SIG-M5 treated with dmso at 0.1 percent for 504 hours (cell line): ENCODE results near the gene MAFG.
"Not testable (repeated sequence)": the region's sequence is repeated elsewhere in the genome, so short reads cannot be mapped to it uniquely, and the experiment has no call there.

Source experiments
- DNase-seq: peaks from one replicate; lab custom pipeline; 2025; ENCODE audit not compliant: unreplicated experiment; lab: John Stamatoyannopoulos, UW

MAFG gene

GRCh38 chr17:81958633-81959342 lies 31.3 kb upstream of the MAFG start:
- no peak for DNase-seq

DNA sequence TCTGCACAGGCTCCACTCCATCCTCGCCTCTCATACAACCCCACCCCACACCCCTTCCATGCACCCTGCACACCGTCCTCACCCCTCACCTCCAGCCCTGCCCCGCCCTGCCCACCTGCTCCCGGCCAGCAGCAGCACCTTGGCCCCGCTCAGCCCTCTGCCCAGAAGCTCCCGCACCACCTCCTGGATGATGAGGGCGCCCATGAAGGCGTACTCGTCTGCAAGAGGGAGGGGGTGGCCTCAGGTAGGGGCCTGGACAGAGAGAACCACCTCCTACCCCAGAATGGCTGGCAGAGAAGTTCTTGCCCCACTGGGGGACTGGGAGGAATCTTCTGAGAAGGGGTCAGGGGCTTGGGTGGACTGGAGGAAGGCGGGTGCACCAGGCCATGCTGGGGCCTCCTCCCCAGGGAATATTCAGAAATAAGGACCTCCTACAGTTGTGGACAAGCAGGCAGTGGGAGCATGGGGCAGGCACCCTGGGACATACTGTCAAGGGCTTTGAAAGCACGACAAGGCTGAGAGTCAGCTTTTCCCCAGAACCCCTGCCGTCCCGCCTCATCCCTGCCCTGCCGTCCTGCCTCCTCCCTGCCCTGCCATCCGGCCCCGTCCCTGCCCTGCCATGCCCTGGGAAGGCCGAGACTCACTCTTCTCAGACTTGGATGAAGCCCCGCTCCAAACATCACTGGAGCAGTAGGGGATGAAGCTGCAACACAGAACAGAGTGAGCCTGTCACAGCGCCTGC lies 30.3 kb upstream of the MAFG start:
- DNase-seq = no peak

- no peak for DNase-seq
Measured at GRCh38 chr17:81956607-81957589, 29.4 kb upstream of the MAFG start.

DNA sequence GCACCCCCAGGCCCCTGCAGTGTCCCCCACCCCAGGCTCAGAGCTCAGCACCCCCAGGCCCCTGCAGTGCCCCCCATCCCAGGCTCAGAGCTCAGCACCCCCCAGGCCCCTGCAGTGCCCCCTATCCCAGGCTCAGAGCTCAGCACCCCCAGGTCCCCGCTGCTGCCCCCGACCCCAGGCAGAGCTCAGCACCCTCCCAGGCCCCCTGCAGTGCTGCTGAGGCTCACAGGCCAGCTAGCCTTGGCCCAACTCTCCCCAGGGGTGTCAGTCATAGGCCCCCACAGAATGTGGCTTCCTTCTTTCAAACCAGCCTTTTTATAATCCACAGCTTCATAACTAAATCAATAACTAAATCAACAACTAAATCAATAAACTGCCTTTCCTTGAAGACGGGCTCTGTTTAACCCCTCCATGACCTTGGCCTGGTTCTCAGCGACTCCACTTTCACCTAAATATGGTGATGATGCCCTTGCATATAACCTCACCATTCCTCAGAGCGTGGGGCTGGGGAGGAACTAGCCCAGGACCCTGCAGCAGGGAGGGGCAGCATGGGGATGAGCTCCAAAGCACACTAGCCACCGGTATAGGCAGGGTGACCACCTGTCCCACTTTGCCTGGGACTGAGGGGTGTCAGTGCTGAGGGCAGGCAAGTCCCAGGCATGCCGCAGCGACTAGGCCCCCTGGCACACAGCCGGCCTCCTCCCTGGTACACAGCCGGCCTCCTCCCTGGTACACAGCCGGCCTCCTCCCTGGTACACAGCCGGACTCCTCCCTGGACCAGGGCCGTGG lies 28.4 kb upstream of the MAFG start:
- DNase-seq = no peak

DNA sequence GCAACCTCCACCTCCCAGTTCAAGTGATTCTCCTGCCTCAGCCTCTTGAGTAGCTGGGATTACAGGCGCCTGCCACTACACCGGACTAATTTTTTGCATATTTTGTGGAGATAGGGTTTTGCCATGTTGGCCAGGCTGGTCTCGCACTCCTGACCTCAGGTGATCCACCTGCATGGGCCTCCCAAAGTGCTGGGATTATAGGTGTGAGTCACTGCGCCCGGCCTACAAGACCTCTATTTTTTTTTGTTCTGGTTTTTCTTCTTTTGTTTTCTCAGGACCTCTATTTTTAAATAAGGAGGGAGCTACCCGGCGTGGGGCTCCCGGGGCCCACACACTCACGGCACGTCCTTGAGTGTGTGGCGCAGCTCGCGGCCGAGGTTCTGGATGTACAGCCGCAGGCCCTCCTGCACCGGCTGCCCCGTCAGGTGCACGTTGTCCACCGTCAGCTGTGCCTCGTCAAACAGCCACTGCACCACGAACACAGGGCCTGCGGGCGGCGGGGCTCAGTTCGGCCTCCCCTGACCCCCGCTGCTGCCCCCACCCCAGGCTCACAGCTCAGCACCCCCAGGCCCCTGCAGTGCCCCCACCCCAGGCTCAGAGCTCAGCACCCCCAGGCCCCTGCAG lies 27.6 kb upstream of the MAFG start:
- DNase-seq = no peak

GRCh38 chr17:81954131-81955057 lies 26.9 kb upstream of the MAFG start:
- DNase-seq = no peak

DNA sequence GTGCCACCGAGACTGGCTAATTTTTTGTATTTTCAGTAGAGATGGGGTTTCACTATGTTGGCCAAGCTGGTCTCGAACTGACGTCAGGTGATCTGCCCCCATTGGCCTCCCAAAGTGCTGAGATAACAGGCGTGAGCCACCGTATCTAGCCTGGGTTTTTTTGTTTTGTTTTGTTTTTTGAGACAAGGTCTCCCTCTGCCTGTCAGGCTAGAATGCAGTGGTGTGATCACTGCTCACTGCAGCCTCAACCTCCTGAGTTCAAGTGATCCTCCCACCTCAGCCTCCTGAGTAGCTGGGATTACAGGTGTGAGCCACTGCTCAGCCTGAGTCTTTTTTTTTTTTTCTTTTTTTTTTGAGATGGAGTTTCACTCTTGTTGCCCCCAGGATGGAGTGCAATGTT lies 25.9 kb upstream of the MAFG start:
- DNase-seq = not testable (repeated sequence)

- no peak for DNase-seq
Measured at GRCh38 chr17:81952792-81953228, 25.3 kb upstream of the MAFG start.

- no peak for DNase-seq
Measured at GRCh38 chr17:81951785-81952684, 24.5 kb upstream of the MAFG start.

DNA sequence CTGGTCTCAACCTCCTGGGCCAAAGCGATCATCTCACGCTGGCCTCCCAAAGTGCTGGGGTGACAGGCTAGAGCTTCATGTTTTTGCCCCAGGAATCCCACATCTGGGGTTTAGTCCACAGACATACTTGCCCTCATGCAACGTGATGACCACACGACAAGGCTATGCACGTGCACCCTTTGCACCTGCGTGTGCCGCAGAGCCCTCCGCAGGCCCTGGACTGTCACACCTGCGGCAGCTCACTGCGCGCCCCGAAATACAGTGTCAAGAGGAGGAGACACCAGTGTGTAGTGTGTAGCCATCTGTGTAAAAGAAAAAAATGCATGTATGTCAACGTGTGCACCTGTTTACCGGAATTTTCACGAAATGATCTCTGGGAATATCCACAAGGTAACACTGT lies 23.0 kb upstream of the MAFG start:
- no peak for DNase-seq

GRCh38 chr17:81948635-81949378 lies 21.3 kb upstream of the MAFG start:
- DNase-seq = no peak

GRCh38 chr17:81947189-81947588 lies 19.7 kb upstream of the MAFG start, which contains the start of gene MYADML2:
Gene MYADML2 (minus strand): TSS chr17:81947233. CDS start chr17:81941741, 5,492 bp downstream.
- DNase-seq = no peak

- DNase-seq = no peak
Measured at GRCh38 chr17:81944858-81945257, 17.3 kb upstream of the MAFG start.

DNA sequence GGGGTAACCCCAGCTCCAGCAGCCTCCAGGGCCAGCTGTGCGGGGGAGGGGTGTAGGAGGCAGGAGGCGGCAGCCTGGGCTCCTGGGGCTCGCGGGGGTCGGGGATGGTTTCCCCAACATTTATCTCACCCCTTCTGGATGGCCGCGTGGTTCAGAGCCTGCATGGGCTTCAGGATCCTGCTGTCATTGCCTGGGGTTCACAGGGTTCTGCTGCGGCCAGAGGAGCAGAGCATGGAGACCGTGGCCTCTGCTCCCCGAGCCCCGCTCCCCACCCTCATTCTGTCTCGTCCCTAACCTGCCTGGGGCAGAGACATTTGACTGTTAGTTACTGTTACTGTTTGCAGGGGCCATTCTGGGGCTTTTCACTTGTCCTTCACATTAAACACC lies 14.6 kb upstream of the MAFG start:
- no peak for DNase-seq

DNA sequence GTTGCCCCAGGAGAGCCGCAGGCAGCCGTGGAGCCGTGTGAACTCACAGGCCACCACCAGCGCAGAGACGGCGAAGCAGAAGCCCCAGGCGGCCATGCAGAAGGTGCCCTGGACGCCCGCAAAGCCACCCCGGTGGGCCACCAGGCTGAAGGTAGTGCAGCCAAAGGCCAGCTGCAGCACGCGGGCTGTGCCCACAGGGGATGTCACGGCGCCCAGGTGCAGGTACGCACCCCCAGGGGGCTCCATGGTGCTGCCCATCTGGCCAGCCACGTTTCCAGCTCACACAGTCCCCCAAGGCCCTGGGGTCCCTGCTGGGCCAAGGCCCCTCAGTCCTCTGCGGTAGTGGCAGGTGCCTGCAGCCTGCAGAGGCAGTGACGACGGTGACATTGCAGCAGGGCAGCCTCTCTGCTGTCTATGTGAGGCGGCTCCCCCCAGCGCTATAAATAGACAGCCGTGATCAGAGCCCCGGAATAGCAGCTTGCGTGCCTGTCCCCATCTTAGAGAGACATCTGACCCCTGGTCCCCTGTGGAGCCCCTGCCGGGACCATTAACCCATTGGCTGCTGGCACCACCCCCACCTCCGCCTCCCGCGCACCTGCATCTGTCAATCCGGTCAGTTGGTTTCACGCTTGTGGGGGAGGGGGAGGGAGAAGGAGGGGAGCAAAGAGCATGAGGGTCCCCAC lies 14.1 kb upstream of the MAFG start:
- no peak for DNase-seq

DNA sequence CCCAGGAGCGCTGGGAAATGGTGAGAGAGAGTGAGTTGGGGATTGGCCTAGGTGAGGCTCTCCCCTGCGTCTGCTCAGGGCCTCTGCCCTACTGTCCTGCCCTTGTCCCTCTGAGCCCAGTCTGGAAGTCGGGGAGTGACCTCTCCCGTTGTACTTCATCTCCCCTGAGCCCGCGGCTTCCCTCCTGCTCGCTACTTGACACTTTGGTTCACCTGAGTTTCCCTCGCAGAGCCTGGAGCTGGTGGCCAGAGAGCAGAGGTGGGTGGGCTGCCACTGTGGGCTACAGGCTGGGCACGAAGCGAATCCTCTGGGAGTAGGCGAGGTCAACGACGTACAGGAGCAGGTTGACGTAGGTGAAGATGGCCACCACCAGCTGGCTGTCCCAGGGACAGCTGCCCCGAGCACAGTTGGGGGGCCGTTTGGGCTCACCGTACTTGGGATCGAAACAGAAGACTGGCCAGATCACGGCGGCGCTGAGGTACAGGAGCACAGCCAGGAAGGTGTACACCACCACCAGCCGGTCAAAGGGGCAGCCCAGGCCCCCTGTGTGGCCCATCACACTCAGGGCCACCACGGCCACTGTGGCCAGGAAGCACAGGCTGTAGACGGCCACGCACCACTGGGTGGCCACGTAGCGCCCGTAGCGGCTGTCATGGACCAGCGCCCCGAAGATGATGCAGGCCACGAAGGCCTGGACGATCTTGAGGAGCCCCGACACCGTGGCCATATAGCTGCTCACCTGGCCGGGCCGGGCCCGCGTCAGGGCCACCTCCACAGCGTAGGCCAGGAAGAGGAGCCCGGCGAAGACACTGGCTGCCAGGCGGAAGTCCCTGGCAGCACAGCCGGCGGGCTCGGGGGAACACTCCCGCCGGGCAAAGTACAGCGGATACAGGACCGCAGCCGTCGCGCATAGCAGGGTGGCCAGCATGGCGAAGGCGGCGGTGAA lies 13.3 kb upstream of the MAFG start:
- no peak for DNase-seq
